HT1080 (cell line): ENCODE results near the gene NCKAP5L. TPM values are rescaled to one million over a fixed set of nuclear protein-coding genes. Genes with fewer than 3 reads are reported as not detected.

ENCODE experiments used
- DNase-seq: peaks from one replicate; pipeline ENCODE4 v3.0.0-alpha.2; 2015; ENCODE audit warnings: low read depth
- total RNA-seq: library from RNA; depleted of rRNA; stranded (reverse); fragments of >200 nt; shearing (Covaris generic); gene quantifications from 2 replicates; pipeline ENCODE4 v1.2.3, GENCODE V29; 2014

The NCKAP5L gene
- total RNA-seq, 1 experiment from 2014 or later: 22.2 TPM

DNA sequence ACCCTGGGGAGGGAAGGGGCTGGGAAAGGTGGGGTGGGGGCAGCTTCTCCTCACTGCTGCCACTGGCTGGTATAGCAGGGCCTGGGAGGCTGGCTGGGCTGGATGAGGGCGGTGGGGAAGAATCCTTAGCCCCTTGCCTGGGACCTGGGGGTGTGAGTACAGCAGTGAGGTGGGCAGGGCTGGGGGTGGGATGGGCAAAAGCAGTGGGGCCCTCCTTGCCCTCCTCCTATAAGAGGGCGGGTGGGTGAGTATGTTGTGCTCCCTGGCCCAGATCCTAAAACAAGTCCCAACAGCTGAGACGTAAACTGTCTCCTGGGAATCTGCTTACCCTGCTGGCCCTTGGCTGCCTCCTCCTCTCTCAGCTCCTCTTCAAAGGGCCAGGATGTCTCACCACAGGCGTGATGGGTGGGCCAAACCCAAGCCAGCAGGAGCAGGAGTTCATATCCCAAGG lies 2.2 kb downstream of the NCKAP5L start:
- no peak for DNase-seq

DNA sequence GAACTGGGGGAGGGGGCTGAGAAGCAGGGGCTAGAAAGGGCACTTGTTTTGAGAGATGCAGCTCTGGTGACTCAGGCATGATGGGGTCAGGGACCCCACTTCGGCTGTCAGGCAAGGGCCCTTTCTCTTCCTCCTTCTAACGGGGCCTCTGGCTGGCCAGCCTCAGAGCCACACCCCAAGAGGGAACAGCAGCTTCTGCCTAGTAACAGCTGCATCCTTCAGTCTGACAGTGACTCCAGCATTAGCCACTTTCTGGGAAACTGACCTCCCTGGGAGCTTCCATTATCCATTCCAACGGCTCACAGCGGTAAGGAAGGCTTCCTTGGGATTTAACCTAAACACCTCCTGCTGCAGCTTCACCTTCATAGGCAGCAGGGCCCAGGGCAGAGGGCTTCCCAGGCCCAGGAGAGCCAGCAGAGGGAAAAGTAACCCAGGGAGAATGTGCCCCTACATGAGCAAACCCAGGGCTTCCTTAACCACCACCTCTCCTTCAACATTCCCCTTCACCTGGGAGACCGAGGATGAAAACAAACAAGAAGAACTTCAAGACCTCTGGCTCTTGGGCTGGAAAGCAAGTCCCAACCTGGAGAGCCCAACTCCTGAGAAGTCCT lies 2.7 kb downstream of the NCKAP5L start:
- no peak for DNase-seq

DNA sequence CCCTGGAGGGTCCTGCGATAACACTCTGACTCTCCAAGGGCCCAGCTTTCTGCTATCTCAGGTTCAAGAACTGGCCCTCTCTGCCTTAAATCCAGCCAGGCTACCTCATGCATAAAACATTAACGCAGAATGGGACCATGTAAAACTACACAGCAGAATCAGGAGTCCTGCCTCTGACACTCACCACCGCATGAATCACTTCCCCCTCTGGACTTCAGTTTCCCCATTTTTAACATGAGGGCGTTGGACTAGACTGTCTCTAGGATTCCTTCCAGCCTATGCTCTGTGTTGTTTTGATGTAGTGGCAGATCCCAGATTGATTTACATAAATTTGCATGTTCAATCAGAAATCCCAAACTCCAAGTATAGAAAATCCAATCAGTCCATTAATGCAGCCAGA lies 3.3 kb downstream of the NCKAP5L start:
- peak; percentile 54 for DNase-seq

DNA sequence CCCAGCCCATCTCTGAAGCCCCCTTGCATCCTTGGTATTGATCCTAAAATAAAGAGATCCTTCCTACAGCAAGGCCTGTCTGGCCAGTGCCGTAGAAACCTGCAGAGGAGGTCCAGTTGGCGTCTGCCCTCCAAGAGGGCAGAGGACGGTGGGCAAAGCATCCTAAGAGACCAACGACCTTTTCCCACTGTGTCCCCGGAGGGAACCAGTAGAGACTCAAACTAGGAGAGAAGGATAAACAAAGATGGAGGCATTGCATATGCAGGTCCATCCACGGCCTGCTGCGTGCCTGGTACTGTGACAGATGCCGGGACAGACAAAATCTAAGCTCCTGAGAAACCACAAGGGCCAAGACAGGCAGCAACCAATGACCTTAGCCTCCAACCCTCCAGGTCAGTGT lies 3.8 kb downstream of the NCKAP5L start:
- no peak for DNase-seq

DNA sequence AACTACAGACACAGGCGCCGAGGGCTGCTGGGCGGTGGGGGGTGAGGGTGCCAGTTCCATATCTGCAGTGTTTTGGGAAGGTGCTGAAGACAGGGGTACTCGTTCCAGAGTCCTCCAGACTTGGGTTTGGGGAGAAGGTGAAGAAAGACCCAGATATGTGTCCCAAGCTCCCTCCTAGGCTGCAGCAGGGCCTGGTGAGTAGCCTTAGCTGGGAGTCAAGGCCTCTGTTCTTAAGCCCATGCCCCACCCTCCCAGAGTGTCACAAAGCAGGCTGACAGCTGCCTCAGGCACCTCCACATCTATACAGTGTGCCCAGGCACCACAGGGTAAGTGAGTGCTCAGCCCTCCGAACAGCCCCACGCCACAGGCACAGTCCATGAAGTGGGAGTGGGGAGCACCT lies 4.3 kb downstream of the NCKAP5L start:
- DNase-seq: no peak

DNA sequence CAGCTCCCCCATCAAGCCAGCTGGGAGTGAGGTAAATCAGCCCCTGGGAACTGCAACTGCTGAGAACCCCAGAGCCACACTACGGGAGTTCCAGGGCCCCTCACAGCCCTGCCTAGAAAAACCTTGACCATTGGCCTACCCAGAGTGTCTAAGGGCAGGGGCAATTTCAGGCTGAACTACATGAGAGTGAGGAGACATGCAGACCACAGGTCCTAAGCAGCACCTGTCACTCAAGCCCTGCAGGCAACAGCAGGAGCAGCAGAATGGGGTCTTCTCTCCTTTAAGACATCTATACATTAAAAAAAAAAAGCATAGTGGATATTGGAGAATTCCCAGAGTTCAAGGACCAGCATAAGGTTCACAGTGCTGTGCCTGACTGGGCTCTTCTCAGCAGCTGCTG lies 4.9 kb downstream of the NCKAP5L start:
- no peak for DNase-seq

DNA sequence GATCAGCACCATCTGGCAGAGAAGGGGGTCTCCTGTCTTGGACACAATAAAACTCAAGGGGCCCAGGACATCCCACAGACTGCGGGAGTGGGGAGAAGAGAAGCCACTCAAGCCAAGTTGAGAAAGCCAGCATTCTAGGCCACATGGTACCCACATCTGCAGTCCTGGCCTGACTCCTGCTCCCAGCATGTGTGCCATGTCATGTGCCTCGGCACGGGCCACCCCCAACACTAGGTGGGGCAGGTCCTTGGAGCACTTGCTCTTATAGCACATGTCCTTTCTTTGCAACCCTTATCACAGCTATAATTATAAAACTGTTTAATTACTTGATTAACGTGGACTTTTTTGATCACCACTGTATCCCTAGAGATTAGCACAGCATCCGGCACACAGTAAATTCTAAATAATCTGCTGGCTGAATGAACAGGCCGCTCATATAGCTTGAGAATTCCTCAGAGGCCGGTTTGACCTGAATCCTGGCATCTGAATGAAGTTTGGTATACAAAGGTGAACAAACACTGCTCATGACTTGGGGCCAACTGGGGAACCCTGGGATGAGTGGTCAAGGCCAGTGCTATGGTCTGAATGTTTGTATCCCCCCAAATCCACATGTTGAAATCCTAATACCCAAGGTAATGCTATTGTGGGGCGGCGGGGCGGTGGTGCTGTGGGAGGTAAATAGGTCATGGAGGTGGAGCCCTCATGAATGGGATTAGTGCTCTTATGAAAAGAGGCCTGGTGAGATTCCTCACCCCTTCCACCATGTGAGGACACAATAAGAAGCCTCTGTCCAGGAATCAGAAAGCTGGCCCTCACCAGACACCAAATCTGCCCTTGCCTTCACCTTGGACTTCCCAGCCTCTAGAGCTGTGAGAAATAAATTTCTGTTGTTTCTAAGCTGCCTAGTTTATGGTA lies 6.6 kb downstream of the NCKAP5L start:
- no peak for DNase-seq

DNA sequence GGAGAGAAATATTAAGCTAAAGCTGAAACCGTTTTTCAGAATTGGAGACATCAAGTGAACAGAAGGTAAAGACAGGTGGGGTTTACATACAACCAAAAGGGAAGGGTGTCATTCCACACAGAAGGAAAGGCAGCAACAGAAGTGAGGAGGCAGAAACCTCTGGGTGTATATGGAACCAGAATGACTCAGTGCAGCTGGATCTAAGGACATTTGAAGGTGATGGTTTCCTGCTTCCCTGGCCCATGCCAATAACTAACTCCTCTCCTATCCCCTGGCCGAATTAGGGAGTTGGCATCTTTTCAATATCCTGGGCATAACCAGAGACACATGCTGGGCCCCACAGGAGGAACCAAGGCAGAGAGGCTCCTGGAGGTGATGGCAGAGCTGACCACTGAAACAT lies 8.4 kb downstream of the NCKAP5L start:
- peak; percentile 50 for DNase-seq

DNA sequence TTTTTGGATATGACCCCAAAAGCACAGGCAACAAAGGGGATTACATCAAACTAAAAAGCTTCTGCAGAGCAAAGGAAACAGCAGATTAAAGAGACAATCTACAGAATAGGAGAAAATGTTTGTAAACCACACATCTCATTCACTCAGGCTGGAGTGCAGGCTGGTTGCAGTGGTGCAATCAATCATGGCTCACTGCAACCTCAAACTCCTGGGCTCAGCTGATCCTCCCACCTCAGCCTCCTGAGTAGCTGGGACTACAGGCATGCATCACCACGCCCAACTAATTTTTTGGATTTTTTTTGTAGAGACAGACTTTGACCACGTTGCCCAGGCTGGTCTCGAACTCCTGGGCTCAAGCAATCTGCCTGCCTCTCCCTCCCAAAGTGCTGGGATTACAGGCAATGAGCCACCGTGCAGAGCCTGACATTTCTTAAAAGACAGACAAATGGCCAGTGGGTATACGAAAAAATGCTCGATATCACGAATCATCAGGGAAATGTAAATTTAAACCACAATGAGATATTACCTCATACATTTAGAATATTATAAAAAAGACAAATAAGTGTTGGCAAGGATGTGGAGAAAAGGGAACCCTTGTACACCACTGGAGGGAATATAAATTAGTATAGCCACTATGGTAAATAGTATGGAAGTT lies 9.8 kb downstream of the NCKAP5L start:
- no peak for DNase-seq

DNA sequence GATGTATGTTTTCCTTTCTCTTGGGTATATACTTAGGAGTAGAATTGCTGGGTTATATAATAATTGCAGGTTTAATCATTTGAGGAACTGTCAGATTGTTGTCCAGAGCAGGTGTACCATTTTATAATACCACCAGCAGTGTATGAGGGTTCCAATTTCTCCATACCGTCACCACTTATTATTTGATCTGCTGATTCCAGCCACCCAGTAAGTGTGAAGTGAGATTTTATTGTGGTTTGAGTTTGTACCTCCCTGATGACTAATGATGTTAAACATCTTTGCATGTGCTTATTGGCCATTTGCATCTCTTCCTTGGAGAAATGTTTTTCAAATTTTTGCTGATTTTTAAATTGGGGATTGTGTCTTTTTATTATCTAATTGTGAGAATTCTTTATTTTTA lies 15.1 kb downstream of the NCKAP5L start:
- no peak for DNase-seq

DNA sequence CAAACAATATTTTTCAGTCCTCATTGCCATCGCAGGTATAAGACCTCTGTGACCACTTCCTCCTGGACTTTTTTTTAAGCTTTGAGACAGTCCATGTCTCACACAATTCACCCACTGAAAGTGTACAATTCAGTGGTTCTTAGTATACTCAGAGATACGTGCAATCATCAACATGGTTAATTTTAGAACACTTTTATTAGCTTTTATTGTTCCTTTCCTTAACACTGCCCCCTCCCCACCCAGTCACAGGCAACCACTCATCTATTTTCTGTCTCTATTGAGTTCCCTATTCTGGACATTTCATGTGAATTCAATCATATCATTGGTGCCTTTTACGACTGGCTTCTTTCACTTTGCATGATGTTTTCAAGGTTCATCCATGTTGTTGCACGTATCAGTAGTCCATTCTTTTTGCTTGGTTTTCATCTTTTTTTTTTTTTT lies 16.2 kb downstream of the NCKAP5L start:
- no peak for DNase-seq

DNA sequence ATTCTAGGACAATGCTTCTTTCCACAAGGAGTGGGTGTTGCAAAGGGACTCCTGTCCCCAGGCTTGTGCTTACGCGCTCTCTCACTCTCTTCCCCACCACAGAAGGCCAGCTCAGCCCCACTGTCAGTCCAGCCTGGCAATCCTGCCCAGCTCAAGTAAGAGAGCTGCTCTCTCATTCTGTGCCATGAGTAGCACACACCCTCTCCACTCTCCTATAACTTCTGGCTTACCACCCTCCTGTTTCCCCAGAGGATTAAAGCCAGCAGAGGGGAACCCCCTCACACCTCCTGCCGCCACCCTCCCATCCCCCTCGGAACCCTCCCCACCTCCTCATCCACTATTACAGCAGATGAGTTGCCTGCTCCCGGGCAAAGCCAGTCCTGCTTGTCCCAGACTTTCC lies 17.1 kb downstream of the NCKAP5L start:
- no peak for DNase-seq

DNA sequence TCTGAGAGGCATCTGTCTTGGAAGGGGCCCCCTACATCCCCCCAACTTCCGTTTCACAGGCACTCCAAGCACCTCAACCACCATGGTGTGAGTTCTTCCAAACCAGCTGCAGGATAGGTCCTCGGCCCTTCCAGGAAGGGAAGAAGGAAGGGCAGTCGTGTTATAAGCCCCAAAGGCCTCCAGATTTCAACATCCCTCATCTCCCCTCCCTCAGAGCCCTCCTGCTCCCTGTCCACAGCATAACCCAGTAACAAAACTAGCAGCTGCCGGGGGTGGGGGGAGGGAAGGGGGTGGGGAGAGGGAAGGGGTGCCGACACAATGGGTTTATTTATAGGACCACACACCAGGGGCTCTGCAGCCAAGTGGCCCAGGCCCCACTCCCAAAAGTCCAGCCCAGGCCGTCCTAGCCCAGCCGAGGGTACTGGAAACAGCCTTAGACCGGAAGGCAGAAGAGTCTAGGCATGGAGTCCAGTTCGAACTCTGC lies 18.3 kb downstream of the NCKAP5L start:
- DNase-seq: no peak

DNA sequence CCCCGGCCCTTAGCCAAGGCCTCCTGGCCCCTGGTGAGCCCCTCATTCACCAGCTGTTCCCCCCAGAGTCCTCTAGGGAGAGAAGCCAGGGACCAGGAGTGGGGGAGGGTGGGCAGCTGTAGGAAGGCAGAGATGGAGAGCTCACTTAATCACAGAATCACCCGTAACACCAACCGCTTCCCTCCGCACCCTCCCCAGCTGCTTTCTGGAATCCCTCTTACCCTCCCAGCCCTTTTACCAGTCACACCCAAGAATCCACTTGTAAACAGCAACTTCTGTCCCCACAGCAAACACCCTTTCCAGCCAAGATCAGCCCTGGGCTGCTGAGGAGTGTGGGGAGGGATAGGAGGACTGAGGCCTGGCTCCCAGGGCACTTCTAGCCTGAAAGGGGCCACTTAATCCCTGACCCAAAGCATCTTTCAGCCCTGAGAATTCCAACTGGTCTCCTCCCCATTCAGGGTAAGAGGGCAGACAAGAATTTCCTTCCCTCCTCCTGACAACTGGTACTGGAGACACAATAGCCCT lies 18.8 kb downstream of the NCKAP5L start:
- DNase-seq: no peak

DNA sequence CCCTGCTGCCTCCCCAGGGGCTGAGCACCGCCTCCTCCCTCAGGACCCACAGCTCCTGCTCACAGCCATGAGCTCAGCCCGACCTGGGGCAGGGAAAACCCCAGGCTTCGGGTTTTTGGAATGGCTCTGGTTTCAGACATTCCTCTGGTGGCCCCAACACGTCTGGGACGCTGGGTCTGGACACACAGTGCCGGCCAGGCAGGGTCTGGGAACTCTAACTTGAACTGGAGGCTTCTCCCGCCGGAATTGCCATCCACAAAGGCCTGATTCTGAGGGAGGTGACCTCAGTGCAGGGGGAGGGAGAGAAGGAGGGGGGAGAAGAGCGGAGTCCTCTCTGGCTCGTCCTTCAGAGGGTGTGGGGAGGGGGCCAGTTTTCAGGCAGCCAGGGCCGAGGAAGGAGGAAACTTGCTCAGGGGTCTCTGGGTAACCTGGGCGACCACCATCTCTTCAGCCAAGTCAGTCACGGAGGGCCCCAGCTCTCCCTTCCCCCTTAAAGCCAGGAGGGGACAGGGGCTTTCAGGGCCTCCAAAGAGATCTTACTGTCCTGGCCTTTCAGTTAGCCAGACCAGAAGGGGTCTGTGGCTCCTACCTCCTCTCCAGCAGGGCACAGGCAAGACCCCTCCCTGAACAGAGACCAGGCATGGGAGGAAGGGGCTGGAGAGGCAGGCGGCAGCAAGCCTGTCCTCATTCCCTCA lies 19.4 kb downstream of the NCKAP5L start:
- no peak for DNase-seq

DNA sequence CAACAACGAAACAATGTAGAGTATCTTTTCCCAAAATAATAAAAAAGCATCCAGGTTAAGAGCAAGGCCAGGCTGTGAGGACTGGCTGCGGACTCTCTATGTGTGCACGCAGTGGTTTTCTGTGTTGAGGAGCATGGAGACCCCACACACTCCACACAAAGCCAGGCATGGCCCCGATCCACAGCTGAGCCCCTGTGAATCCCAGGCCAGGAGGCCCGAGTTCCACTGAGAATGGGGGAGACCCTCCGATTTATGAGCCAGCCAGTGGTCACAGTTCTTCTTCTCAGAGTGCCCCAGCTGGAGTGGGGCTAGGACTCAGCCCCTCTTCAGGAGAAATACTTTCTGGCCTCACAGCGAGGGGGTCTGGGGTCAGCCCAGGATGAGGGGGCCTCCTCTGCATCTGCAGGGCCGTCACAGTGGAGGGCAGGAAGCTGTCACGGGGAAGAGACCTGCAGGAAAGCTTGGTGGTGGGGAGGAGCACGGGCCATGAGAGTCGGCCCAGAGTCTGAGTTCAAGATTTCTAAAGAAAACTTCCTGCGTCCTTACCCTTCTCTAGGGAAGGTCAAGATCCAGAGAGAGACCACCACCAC lies 20.1 kb downstream of the NCKAP5L start:
- DNase-seq: no peak

DNA sequence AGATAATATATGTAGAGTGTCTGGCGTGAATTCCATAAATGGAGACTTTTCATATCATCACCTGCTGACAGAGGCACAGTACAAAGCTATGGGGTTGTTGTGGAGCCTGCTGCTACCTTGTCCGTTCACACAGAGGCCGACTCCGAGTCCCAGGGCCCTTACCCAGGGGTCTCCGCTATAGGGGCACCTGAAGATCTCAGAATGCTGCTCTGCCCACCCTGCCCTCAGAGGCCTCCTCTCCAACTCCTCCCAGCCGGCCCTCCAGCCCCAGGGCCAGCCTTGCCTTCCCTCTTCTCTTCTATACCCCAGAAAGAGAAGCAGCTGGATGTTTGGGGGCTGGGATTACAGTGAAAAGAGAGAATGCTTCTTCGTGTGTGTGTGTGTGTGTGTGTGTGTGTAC lies 21.3 kb downstream of the NCKAP5L start:
- DNase-seq: no peak

DNA sequence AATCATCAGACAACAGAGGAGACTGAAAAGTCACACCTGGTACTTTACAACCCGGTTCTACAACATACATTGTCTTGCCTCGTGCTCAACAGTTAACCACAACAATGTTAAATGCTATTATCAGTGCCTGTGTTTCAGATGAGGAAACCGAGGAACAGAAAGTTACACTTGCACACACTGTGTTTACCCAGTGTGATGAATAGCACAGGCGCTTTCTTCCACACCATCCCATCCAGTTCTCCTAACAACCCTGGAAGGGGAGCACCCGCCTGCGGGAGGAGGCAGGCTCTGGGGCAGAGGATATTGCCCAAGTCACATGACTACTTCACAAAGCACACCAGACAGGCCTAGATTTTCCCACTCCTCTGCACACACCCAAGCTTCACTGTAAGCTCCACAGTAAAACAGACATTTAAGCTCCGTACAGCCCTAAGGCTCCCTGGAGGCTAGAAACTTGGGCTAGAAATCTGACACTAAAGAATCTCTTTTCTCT lies 21.8 kb downstream of the NCKAP5L start:
- no peak for DNase-seq

DNA sequence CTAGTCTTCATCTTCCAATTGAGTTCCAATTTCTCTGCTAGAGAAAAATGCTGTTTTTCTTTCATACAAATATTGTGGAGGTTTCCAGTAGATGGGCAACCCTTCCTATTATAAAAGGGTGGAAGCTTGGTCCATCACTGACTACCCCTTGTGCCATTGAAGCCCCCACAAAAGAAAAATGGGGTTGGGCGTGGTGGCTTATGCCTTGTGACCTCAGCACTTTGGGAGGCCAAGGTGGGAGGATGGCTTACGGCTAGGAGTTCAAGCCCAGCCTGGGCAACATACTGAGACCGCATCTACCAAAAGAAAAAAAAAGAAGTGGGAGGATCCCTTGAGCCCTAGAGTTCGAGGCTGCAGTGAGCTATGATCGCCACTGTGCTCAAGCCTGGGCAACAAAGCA lies 22.8 kb downstream of the NCKAP5L start:
- DNase-seq: no peak

DNA sequence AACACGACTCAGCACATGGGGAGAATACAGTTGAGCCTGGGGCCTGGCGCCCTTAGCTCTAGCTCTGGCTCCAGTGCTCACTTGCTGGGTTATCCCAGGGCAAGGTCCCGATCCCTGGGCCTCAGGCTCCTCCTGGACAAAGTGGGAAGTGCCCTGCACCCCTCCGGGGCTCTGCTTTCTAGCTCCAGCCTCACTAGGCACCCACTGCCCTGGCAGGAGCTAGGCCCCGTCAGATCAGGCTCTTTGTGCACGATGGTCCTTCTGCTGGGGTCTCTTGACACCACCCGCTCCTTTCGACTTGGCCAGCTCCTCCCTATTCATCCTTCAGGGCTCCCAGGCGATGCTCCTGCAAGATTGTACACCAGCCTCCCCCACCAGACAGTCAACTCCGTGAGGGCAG lies 23.4 kb downstream of the NCKAP5L start:
- no peak for DNase-seq
